ENCODE data around the gene HYLS1. TPM values are rescaled to one million over a fixed set of nuclear protein-coding genes. Genes with fewer than 3 reads are reported as not detected.

HYLS1 gene
- total RNA-seq, 1 experiment from 2014 or later = 8.1 TPM

GRCh38 chr11:125872138-125872491 is 15.4 kb upstream of the HYLS1 start (continued):
- no peak for TF ChIP-seq ZNF121 (CRISPR knock-in tag; IDR thresholded peaks at IDR 0.05)
- no peak for TF ChIP-seq ZNF281 (CRISPR knock-in tag; IDR thresholded peaks at IDR 0.05)
- no peak for TF ChIP-seq ZNF232 (CRISPR knock-in tag; IDR thresholded peaks at IDR 0.05)
- no peak for TF ChIP-seq FOXP4 (CRISPR knock-in tag; IDR thresholded peaks at IDR 0.05)

GRCh38 chr11:125873881-125874555 is 13.4 kb upstream of the HYLS1 start:
- peak overlapping the region; percentile 44 for H3K4me3 Mint-ChIP-seq
- peaks cover 7% of the 10 kb centered on the region for H3K4me1 Mint-ChIP-seq
- peaks cover 8% of the 10 kb centered on the region for H3K27me3 Mint-ChIP-seq (ENCODE audit: low read depth)
- CTCF ChIA-PET = no interaction called here
- DNase-seq (ENCODE audit: low spot score) (no peak), ATAC-seq (peak; percentile 49)
- peaks cover 10% of the 10 kb centered on the region for H3K36me3 Mint-ChIP-seq
- peaks cover 13% of the 10 kb centered on the region for H3K9me3 Mint-ChIP-seq
- no peak overlapping the region for H3K27ac Mint-ChIP-seq
- no peak for TF ChIP-seq ATF1 (CRISPR knock-in tag; IDR thresholded peaks at IDR 0.05)
- no peak for TF ChIP-seq MXD4 (CRISPR knock-in tag; IDR thresholded peaks at IDR 0.05; ENCODE audit: borderline replicate concordance)
- TF ChIP-seq ZNF121 (CRISPR knock-in tag; IDR thresholded peaks at IDR 0.05) = no peak
- no peak for TF ChIP-seq KAT7 (CRISPR knock-in tag; IDR thresholded peaks at IDR 0.05; ENCODE audit: borderline replicate concordance)
- TF ChIP-seq ZNF512 (CRISPR knock-in tag; IDR thresholded peaks at IDR 0.05; ENCODE audit: borderline replicate concordance) = no peak
- TF ChIP-seq CREB1 (CRISPR knock-in tag; IDR thresholded peaks at IDR 0.05) = no peak
- TF ChIP-seq USF1 (CRISPR knock-in tag; IDR thresholded peaks at IDR 0.05) = no peak
- TF ChIP-seq ESRRA (CRISPR knock-in tag; IDR thresholded peaks at IDR 0.05; ENCODE audit: borderline replicate concordance) = no peak
- TF ChIP-seq NFE2L1 (CRISPR knock-in tag; IDR thresholded peaks at IDR 0.05) = no peak
- POLR2A ChIA-PET = no interaction called here

- Mint-ChIP-seq H3K27ac (no peak overlapping the region), H3K9me3 (peaks cover 13% of the 10 kb centered on the region), H3K4me3 (peak overlapping the region; percentile 44), H3K36me3 (peaks cover 10% of the 10 kb centered on the region), H3K4me1 (peaks cover 7% of the 10 kb centered on the region), H3K27me3 (ENCODE audit: low read depth) (peaks cover 10% of the 10 kb centered on the region)
- DNase-seq (ENCODE audit: low spot score) (peak; percentile 70), ATAC-seq (peak; percentile 94)
- ChIA-PET CTCF (no interaction called here), POLR2A (no interaction called here)
- TF ChIP-seq NR3C1 (CRISPR knock-in tag; conservative IDR thresholded peaks at IDR 0.05; ENCODE audit: low read depth) = no peak
- no peak for TF ChIP-seq AFF4 (CRISPR knock-in tag; IDR thresholded peaks at IDR 0.05; ENCODE audit: borderline replicate concordance)
- no peak for TF ChIP-seq RORB (CRISPR knock-in tag; IDR thresholded peaks at IDR 0.05)
- TF ChIP-seq NR1H2 (CRISPR knock-in tag; IDR thresholded peaks at IDR 0.05) = no peak
- TF ChIP-seq ETV6 (CRISPR knock-in tag; IDR thresholded peaks at IDR 0.05) = no peak
- TF ChIP-seq ZNF671 (CRISPR knock-in tag; IDR thresholded peaks at IDR 0.05) = no peak
- TF ChIP-seq CTCF (IDR thresholded peaks at IDR 0.05) = peak; percentile 56; the same call in 1 of the 2 replicates
These were observed 12.8 kb upstream of the HYLS1 start for GRCh38 chr11:125874556-125875124.
